Measurements from ENCODE around the gene NFATC4.

NFATC4 gene

GRCh38 chr14:24369907-24370687 lies 2.1 kb downstream of the NFATC4 start:
- TF ChIP-seq CTCF (IDR thresholded peaks at IDR 0.05), result no peak

GRCh38 chr14:24370748-24371147 lies 2.8 kb downstream of the NFATC4 start:
- no peak for TF ChIP-seq CTCF (IDR thresholded peaks at IDR 0.05)

GRCh38 chr14:24372701-24373416 lies 4.9 kb downstream of the NFATC4 start:
- TF ChIP-seq CTCF (IDR thresholded peaks at IDR 0.05), result no peak

GRCh38 chr14:24376448-24377070 lies 8.6 kb downstream of the NFATC4 start:
- TF ChIP-seq CTCF (IDR thresholded peaks at IDR 0.05), result no peak

- no peak for TF ChIP-seq CTCF (IDR thresholded peaks at IDR 0.05)
These were observed 9.1 kb downstream of the NFATC4 start for GRCh38 chr14:24377126-24377525.

DNA sequence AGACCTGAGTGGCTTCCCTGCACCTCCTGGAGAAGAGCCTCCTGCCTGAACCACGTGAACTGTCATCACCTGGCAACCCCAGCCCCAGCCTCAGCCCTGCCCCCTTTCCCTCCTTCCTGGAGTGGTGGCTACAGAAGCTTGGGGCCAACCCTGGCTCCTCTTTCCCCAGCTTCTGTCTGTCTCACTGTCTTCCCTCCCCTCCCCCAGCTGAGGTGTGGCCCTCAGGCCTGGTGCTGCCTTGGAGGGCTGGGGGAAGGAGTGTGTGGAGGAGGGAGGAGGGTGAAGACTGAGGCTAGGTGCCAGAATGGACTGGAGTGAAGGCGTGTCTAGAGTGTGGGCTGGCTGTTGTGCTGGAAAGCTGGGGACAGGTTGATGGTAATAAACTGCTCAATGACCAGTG lies 9.7 kb downstream of the NFATC4 start:
- no peak for TF ChIP-seq CTCF (IDR thresholded peaks at IDR 0.05)

DNA sequence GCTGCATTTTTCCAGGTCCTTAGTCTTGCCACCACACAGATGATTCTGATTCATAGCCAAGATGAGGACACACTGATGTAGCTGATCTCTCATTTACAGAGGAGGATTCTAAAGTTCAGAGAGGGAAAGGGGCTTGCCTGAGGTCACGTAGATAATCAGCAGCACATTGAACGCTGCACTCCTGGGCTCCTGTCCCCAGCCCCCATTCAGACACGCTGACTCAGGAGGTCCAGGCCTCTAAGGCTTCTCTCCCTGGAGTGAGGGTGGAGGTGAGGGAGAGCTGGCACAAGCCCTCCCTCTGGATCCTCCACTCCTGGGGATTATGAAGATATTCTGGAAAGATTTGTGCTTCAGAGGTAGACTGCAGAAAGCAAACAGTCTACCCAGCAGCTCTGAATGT lies 10.3 kb downstream of the NFATC4 start:
- no peak for TF ChIP-seq CTCF (IDR thresholded peaks at IDR 0.05)
